ENCODE data around the gene VEPH1.
A peak's percentile ranks its signal among the peaks of the same experiment; 100 is the strongest.

Gene VEPH1

DNA sequence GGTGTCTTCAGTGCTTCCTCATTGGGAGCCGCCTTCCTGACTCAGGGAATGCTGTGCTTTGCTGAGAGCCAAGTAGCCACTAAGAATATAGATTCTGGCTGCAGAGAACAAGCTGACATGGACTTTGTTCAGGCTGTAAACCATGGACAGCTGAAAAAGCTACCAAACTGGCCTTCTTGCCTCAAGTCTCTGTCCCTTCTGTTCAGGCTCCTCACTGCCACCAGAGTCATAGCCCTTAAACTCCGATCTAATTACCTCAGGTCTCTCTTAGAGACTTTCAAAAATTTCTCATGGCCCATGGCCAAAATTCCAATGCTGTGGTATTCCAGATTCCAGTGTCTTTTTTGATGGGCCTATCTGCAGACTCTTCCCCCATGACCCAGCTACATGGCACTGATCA, 86.0 kb downstream of the VEPH1 start:
- Mint-ChIP-seq H3K27ac (no peak overlapping the region), H3K36me3 (ENCODE audit: low read depth) (no peaks in the 10 kb centered on the region), H3K4me1 (peaks cover 10% of the 10 kb centered on the region), H3K4me3 (no peak overlapping the region), H3K9me3 (no peaks in the 10 kb centered on the region), H3K27me3 (ENCODE audit: low read depth, poor library complexity) (peaks cover 14% of the 10 kb centered on the region)
- TF ChIP-seq, protein P1, sequence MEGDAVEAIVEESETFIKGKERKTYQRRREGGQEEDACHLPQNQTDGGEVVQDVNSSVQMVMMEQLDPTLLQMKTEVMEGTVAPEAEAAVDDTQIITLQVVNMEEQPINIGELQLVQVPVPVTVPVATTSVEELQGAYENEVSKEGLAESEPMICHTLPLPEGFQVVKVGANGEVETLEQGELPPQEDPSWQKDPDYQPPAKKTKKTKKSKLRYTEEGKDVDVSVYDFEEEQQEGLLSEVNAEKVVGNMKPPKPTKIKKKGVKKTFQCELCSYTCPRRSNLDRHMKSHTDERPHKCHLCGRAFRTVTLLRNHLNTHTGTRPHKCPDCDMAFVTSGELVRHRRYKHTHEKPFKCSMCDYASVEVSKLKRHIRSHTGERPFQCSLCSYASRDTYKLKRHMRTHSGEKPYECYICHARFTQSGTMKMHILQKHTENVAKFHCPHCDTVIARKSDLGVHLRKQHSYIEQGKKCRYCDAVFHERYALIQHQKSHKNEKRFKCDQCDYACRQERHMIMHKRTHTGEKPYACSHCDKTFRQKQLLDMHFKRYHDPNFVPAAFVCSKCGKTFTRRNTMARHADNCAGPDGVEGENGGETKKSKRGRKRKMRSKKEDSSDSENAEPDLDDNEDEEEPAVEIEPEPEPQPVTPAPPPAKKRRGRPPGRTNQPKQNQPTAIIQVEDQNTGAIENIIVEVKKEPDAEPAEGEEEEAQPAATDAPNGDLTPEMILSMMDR (IDR thresholded peaks at IDR 0.05), result no peak
- DNase-seq, result no peak

GRCh38 chr3:157416347-157417087, 86.7 kb downstream of the VEPH1 start:
- peaks cover 10% of the 10 kb centered on the region for H3K4me1 Mint-ChIP-seq
- TF ChIP-seq, protein P1 (IDR thresholded peaks at IDR 0.05), result no peak
- no peak for DNase-seq
- no peaks in the 10 kb centered on the region for H3K9me3 Mint-ChIP-seq
- no peak overlapping the region for H3K4me3 Mint-ChIP-seq
- H3K27me3 Mint-ChIP-seq (ENCODE audit: low read depth, poor library complexity), result peaks cover 17% of the 10 kb centered on the region
- no peaks in the 10 kb centered on the region for H3K36me3 Mint-ChIP-seq (ENCODE audit: low read depth)
- H3K27ac Mint-ChIP-seq, result no peak overlapping the region

GRCh38 chr3:157414861-157415260, 88.4 kb downstream of the VEPH1 start:
- H3K4me1 Mint-ChIP-seq, result peaks cover 10% of the 10 kb centered on the region
- H3K27ac Mint-ChIP-seq, result peak overlapping the region; percentile 17
- H3K27me3 Mint-ChIP-seq (ENCODE audit: low read depth, poor library complexity), result peaks cover 19% of the 10 kb centered on the region
- TF ChIP-seq, protein P1 (IDR thresholded peaks at IDR 0.05), result no peak
- H3K9me3 Mint-ChIP-seq, result peaks cover 5% of the 10 kb centered on the region
- no peak overlapping the region for H3K4me3 Mint-ChIP-seq
- no peak for DNase-seq
- H3K36me3 Mint-ChIP-seq (ENCODE audit: low read depth), result no peaks in the 10 kb centered on the region

- H3K4me1 Mint-ChIP-seq, result peaks cover 10% of the 10 kb centered on the region
- no peak overlapping the region for H3K27ac Mint-ChIP-seq
- peaks cover 15% of the 10 kb centered on the region for H3K27me3 Mint-ChIP-seq (ENCODE audit: low read depth, poor library complexity)
- H3K4me3 Mint-ChIP-seq, result no peak overlapping the region
- H3K9me3 Mint-ChIP-seq, result peaks cover 5% of the 10 kb centered on the region
- no peak for DNase-seq
- TF ChIP-seq, protein P1 (IDR thresholded peaks at IDR 0.05), result no peak
- no peaks in the 10 kb centered on the region for H3K36me3 Mint-ChIP-seq (ENCODE audit: low read depth)
Observed at GRCh38 chr3:157412323-157412855, 90.8 kb downstream of the VEPH1 start.

GRCh38 chr3:157410945-157411344, 92.3 kb downstream of the VEPH1 start:
- Mint-ChIP-seq H3K27ac (no peak overlapping the region), H3K4me3 (no peak overlapping the region), H3K4me1 (peaks cover 10% of the 10 kb centered on the region), H3K27me3 (ENCODE audit: low read depth, poor library complexity) (peaks cover 15% of the 10 kb centered on the region), H3K36me3 (ENCODE audit: low read depth) (no peaks in the 10 kb centered on the region), H3K9me3 (peaks cover 5% of the 10 kb centered on the region)
- TF ChIP-seq, protein P1 (IDR thresholded peaks at IDR 0.05), result no peak
- DNase-seq, result no peak

GRCh38 chr3:157409516-157409915, 93.7 kb downstream of the VEPH1 start:
- H3K36me3 Mint-ChIP-seq (ENCODE audit: low read depth), result no peaks in the 10 kb centered on the region
- H3K4me1 Mint-ChIP-seq, result peaks cover 16% of the 10 kb centered on the region
- H3K4me3 Mint-ChIP-seq, result no peak overlapping the region
- no peak overlapping the region for H3K27ac Mint-ChIP-seq
- H3K27me3 Mint-ChIP-seq (ENCODE audit: low read depth, poor library complexity), result peaks cover 11% of the 10 kb centered on the region
- peaks cover 5% of the 10 kb centered on the region for H3K9me3 Mint-ChIP-seq
- DNase-seq, result no peak
- TF ChIP-seq, protein P1 (IDR thresholded peaks at IDR 0.05), result no peak
